B cell (primary cell): ENCODE measurements around the gene POMT2. TPM values are rescaled to one million over a fixed set of nuclear protein-coding genes. Genes with fewer than 3 reads are reported as not detected.
A peak's percentile ranks its signal among the peaks of the same experiment; 100 is the strongest.

Experiments
- ATAC-seq: fragments of 200-7000 bp; cut with Tn5 transposase; one replicate; pipeline ENCODE4 v1.10.0; 2021; ENCODE audit warnings: low read depth, mild to moderate bottlenecking, moderate number of reproducible peaks, moderate library complexity
- CTCF ChIA-PET: fragments of 350-600 bp; sonication (Branson Sonifier 250); formaldehyde crosslinking; loops from one replicate; lab custom pipeline; 2021; ENCODE audit warnings: antibody characterized with exemption, inconsistent platforms; lab: Charles Lee
- POLR2A ChIA-PET: fragments of 350-600 bp; sonication (Branson Sonifier 250); formaldehyde crosslinking; loops from one replicate; lab custom pipeline; 2021; ENCODE audit warnings: antibody characterized with exemption; lab: Charles Lee
- DNase-seq: peaks from one replicate; pipeline ENCODE4 v3.0.0; 2013
- H2AFZ ChIP-seq: 2 replicates; pipeline ENCODE4 v1.6.1; 2012; ENCODE audit warnings: mild to moderate bottlenecking, low read depth, low read length; ENCODE audit not compliant: insufficient read depth, poor library complexity, severe bottlenecking
- H3K27ac ChIP-seq, 2 donors: 1 replicate in 1 of 2; 2 replicates in 1 of 2; pipeline ENCODE4 v1.5.1; 2012 to 2013; ENCODE audit warnings: low read length in 2 of 2, mild to moderate bottlenecking in 2 of 2, moderate library complexity in 1 of 2
- H3K27me3 ChIP-seq, 4 experiments: fragments of 200-600 bp in 1 of 4; sonication (generic) in 1 of 4; replicated peaks in 1 of 4; 1 replicate in 2 of 4; 2 replicates in 2 of 4; pipeline versions ENCODE4 v1.6.1 to v1.7.0; 2013 to 2016; ENCODE audit warnings: low read length in 3 of 4, mild to moderate bottlenecking in 2 of 4, mixed read lengths in 1 of 4, moderate library complexity in 1 of 4; ENCODE audit not compliant: insufficient read depth in 4 of 4, control insufficient read depth in 3 of 4; ENCODE audit errors: control extremely low read depth in 1 of 4
- H3K36me3 ChIP-seq, 2 experiments: replicated peaks in 1 of 2; 1 replicate in 1 of 2; 2 replicates in 1 of 2; pipeline versions ENCODE4 v1.6.1 to v1.7.1; 2013; ENCODE audit warnings: low read length in 1 of 2; ENCODE audit not compliant: insufficient read depth in 2 of 2, control insufficient read depth in 1 of 2; ENCODE audit errors: control extremely low read depth in 1 of 2, extremely low read depth in 1 of 2
- H3K4me1 ChIP-seq, 2 donors: fragments of 200-600 bp in 1 of 2; sonication (generic) in 1 of 2; 1 replicate in 1 of 2; 2 replicates in 1 of 2; pipeline versions ENCODE4 v1.5.1 to v1.6.1; 2013 to 2017; ENCODE audit warnings: low read length in 2 of 2; ENCODE audit not compliant: control insufficient read depth in 2 of 2, insufficient read depth in 2 of 2
- H3K4me2 ChIP-seq: replicated peaks from 2 replicates; pipeline ENCODE3; 2012; ENCODE audit warnings: mild to moderate bottlenecking, low read depth, low read length; ENCODE audit not compliant: poor library complexity, severe bottlenecking
- H3K4me3 ChIP-seq, 5 experiments: fragments of 200-600 bp in 1 of 5; sonication (generic) in 1 of 5; 1 replicate in 3 of 5; 2 replicates in 2 of 5; pipeline versions ENCODE4 v1.5.1 to v1.7.0; 2011 to 2016; ENCODE audit warnings: low read length in 4 of 5, mild to moderate bottlenecking in 4 of 5, low read depth in 2 of 5, control low read depth in 1 of 5, moderate library complexity in 1 of 5; ENCODE audit not compliant: insufficient read depth in 1 of 5; ENCODE audit errors: control extremely low read depth in 1 of 5, extremely low read depth in 1 of 5
- H3K79me2 ChIP-seq: fragments of 200-600 bp; sonication (generic); one replicate; pipeline ENCODE4 v1.6.0; 2016; ENCODE audit warnings: low read length; ENCODE audit not compliant: control insufficient read depth, insufficient read depth
- H3K9ac ChIP-seq: fragments of 200-600 bp; sonication (generic); 2 replicates; pipeline ENCODE4 v1.6.1; 2017; ENCODE audit warnings: mild to moderate bottlenecking, low read length, moderate library complexity
- H3K9me3 ChIP-seq, 3 donors: one replicate each; pipeline versions ENCODE4 v1.6.1 to v1.7.1; 2013; ENCODE audit warnings: low read length in 2 of 3; ENCODE audit not compliant: control insufficient read depth in 2 of 3, insufficient read depth in 1 of 3; ENCODE audit errors: control extremely low read depth in 1 of 3
- H4K20me1 ChIP-seq: 2 replicates; pipeline ENCODE4 v1.6.0; 2012; ENCODE audit warnings: mild to moderate bottlenecking, low read length; ENCODE audit not compliant: insufficient read depth, control insufficient read depth, poor library complexity, severe bottlenecking
- H3K27ac Mint-ChIP-seq: one replicate; pipeline ENCODE4 v1.8.0; 2021; ENCODE audit warnings: mixed read lengths
- H3K27me3 Mint-ChIP-seq: one replicate; pipeline ENCODE4 v1.8.0; 2021; ENCODE audit warnings: mixed read lengths
- H3K4me1 Mint-ChIP-seq: one replicate; pipeline ENCODE4 v1.8.0; 2021; ENCODE audit warnings: mixed read lengths
- H3K4me3 Mint-ChIP-seq: one replicate; pipeline ENCODE4 v1.8.0; 2021; ENCODE audit warnings: mixed read lengths
- H3K9me3 Mint-ChIP-seq: one replicate; pipeline ENCODE4 v1.8.0; 2022; ENCODE audit warnings: mixed read lengths; ENCODE audit not compliant: insufficient read depth
- CTCF ChIP-seq: fragments of 200-600 bp; IDR thresholded peaks from one replicate; pipeline ENCODE4 v1.8.0; 2022; ENCODE audit warnings: antibody characterized with exemption, mild to moderate bottlenecking
- EZH2 ChIP-seq: IDR thresholded peaks from 2 replicates; pipeline ENCODE4 v1.6.1; 2012; ENCODE audit warnings: borderline replicate concordance, low read depth, mild to moderate bottlenecking, moderate library complexity, low read length; ENCODE audit not compliant: insufficient read depth, poor library complexity, severe bottlenecking
- WGBS: methylation state at CpG from one replicate; pipeline ENCODE4 v1.1.5; 2013; ENCODE audit warnings: missing lambda C conversion rate; ENCODE audit not compliant: insufficient coverage; 5-methylcytosine and 5-hydroxymethylcytosine counted together
- intact Hi-C: fragments of 100-400 bp; cut with micrococcal nuclease; formaldehyde crosslinking; loops from one replicate; pipeline ENCODE4 v1.10.0; 2022
- polyA plus RNA-seq: library from polyadenylated mRNA; depleted of rRNA; stranded (reverse); fragments of >200 nt; gene quantifications from 2 replicates; pipeline ENCODE4 v1.2.3, GENCODE V29; 2012
- total RNA-seq, 2 donors: library from RNA; stranded (reverse); fragments of 120-200 nt in 1 of 2; gene quantifications; 1 replicate in 1 of 2; 2 replicates in 1 of 2; pipeline versions ENCODE4 v1.2.3 to v1.2.4, GENCODE V29; 2013 to 2022

Gene POMT2
- total and polyA plus RNA-seq, 2 donors (not counting 1 experiment from before 2014, with no cell fraction given) = 14.3 to 36.6 TPM

DNA sequence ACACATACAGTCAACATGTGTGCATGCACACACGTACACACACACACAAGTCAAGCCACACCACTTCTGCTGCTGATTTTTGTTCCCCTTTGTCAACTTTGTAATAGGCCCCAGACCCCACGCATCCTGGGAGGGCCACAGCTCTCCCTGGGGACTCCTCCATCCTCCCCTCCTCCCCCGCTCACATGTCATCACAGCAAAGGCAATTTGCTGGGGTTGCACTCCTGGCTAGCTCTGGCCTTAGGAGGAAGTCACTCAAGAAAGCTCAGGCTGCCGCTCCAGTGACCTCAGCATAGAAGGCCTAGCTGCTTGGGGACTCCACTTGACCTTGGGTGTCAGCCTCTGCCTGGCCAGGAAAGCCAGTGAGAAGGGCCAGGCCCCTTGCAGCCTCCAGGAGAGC lies 76.8 kb downstream of the POMT2 start:
- Histone ChIP-seq H3K4me2 (peak overlapping the region; percentile 62), H3K36me3 (no peaks in the 10 kb centered on the region), H3K27me3 (no peaks in the 10 kb centered on the region), H4K20me1 (no peaks in the 10 kb centered on the region), H3K27ac (peak overlapping the region; percentile 69 to 81), H3K4me1 (peaks cover 37 to 39% of the 10 kb centered on the region in 2 donors), H3K9ac (no peak overlapping the region), H3K4me3 (no peak overlapping the region), H3K9me3 (peaks cover 0 to 10% (median 0%) of the 10 kb centered on the region in 3 donors), H2AFZ (peak overlapping the region; percentile 68), H3K79me2 (no peaks in the 10 kb centered on the region)
- POLR2A ChIA-PET = no interaction called here
- ATAC-seq = peak; percentile 92
- peak overlapping the region; percentile 70 for H3K4me3 Mint-ChIP-seq
- no peaks in the 10 kb centered on the region for H3K27me3 Mint-ChIP-seq
- TF ChIP-seq EZH2 (no peak), CTCF (no peak)
- H3K9me3 Mint-ChIP-seq = peaks cover 2% of the 10 kb centered on the region
- WGBS = 5% methylated on average over 4 of the region's 4 CpGs
- CTCF ChIA-PET = no interaction called here
- DNase-seq = peak; percentile 85
- H3K4me1 Mint-ChIP-seq = peaks cover 42% of the 10 kb centered on the region
- H3K27ac Mint-ChIP-seq = peak overlapping the region; percentile 77
- intact Hi-C loops = no loop called here

DNA sequence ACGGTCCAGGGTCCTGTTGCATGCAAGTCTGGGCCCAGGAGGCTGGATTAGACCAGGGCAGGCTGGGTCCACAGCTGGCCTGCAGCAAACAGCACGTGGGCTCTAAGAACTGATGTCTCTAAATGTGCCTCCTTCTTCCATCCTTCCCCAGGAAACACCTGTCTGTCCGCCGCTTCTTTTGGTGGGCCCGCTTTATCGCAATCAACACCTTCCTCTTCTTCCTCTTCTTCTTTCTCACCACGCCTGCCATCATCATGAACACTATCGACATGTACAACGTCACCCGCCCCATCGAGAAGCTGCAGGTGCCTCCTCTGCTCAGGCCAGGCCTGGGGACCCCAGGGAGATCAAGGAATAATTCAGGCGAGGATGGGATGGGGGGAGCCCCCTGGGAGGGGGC lies 77.9 kb downstream of the POMT2 start:
- peak overlapping the region; percentile 62 for H3K4me2 ChIP-seq
- peak; percentile 25 for ATAC-seq
- H3K4me1 Mint-ChIP-seq = peaks cover 42% of the 10 kb centered on the region
- ChIA-PET CTCF (no interaction called here), POLR2A (no interaction called here)
- peak; percentile 63 for DNase-seq
- intact Hi-C loops = no loop called here
- H3K27me3 Mint-ChIP-seq = no peaks in the 10 kb centered on the region
- no peak overlapping the region for H3K9ac ChIP-seq
- no peaks in the 10 kb centered on the region for H3K79me2 ChIP-seq
- peaks cover 0 to 10% (median 0%) of the 10 kb centered on the region in 3 donors for H3K9me3 ChIP-seq
- H3K27ac ChIP-seq = peak overlapping the region; percentile 65 to 81
- no peak overlapping the region for H3K4me3 ChIP-seq
- no peak for TF ChIP-seq EZH2
- TF ChIP-seq CTCF = no peak
- no peaks in the 10 kb centered on the region for H4K20me1 ChIP-seq
- H2AFZ ChIP-seq = peak overlapping the region; percentile 68
- peaks cover 37 to 39% of the 10 kb centered on the region in 2 donors for H3K4me1 ChIP-seq
- 6% methylated on average over 11 of the region's 12 CpGs for WGBS
- H3K4me3 Mint-ChIP-seq = peak overlapping the region; percentile 46
- H3K36me3 ChIP-seq = no peaks in the 10 kb centered on the region
- peaks cover 2% of the 10 kb centered on the region for H3K9me3 Mint-ChIP-seq
- H3K27me3 ChIP-seq = no peaks in the 10 kb centered on the region
- peak overlapping the region; percentile 32 for H3K27ac Mint-ChIP-seq
